ENCODE data around the gene HTRA1.

The HTRA1 gene

GRCh38 chr10:122509323-122509722 is 48.0 kb downstream of the HTRA1 start:
- H3K9me3 ChIP-seq (ENCODE audit: insufficient read depth, low read depth, low read length): no peaks in the 10 kb centered on the region
- no peak overlapping the region for H3K27ac ChIP-seq (ENCODE audit: low read depth, low read length)
- H3K4me1 ChIP-seq (ENCODE audit: insufficient read depth, low read length): no peaks in the 10 kb centered on the region
- no peaks in the 10 kb centered on the region for H3K36me3 ChIP-seq (ENCODE audit: insufficient read depth, low read length)
- H3K9ac ChIP-seq (ENCODE audit: low read depth, low read length): no peak overlapping the region
- no peak overlapping the region for H3K4me3 ChIP-seq (ENCODE audit: low read length)
- WGBS: 89% methylated on average over 11 of the region's 11 CpGs
- H3K27me3 ChIP-seq (ENCODE audit: insufficient read depth, low read length): no peaks in the 10 kb centered on the region

- WGBS: 89% methylated on average over 11 of the region's 11 CpGs
- Histone ChIP-seq H3K4me1 (ENCODE audit: insufficient read depth, low read length) (no peaks in the 10 kb centered on the region), H3K9ac (ENCODE audit: low read depth, low read length) (no peak overlapping the region), H3K4me3 (ENCODE audit: low read length) (no peak overlapping the region), H3K27me3 (ENCODE audit: insufficient read depth, low read length) (no peaks in the 10 kb centered on the region), H3K27ac (ENCODE audit: low read depth, low read length) (no peak overlapping the region), H3K36me3 (ENCODE audit: insufficient read depth, low read length) (no peaks in the 10 kb centered on the region), H3K9me3 (ENCODE audit: insufficient read depth, low read depth, low read length) (no peaks in the 10 kb centered on the region)
These were observed 49.0 kb downstream of the HTRA1 start for GRCh38 chr10:122510326-122510725.

DNA sequence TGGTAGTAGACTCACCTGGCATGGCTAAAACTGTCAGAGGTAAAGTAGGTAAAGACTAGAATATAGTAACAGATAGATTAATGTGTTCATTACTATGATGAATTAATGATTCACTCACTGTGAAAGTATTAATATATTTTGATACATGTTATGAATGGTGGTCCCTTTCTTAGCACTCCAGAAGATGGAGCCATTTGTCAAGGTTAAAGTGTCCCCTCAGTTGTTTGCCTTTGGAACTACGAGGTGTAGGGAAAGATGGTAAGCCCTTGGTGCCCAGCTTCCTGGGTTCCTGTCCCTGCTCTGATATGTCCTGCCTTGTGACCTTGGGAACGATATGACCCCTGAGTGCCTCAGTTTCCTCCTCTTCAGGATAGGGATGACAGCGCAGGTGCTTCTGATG is 49.4 kb downstream of the HTRA1 start:
- H3K36me3 ChIP-seq (ENCODE audit: insufficient read depth, low read length): no peaks in the 10 kb centered on the region
- no peaks in the 10 kb centered on the region for H3K27me3 ChIP-seq (ENCODE audit: insufficient read depth, low read length)
- no peak overlapping the region for H3K9ac ChIP-seq (ENCODE audit: low read depth, low read length)
- no peaks in the 10 kb centered on the region for H3K9me3 ChIP-seq (ENCODE audit: insufficient read depth, low read depth, low read length)
- 94% methylated on average over 3 of the region's 3 CpGs for WGBS
- H3K4me1 ChIP-seq (ENCODE audit: insufficient read depth, low read length): no peaks in the 10 kb centered on the region
- H3K4me3 ChIP-seq (ENCODE audit: low read length): no peak overlapping the region
- no peak overlapping the region for H3K27ac ChIP-seq (ENCODE audit: low read depth, low read length)

GRCh38 chr10:122513053-122513452 is 51.7 kb downstream of the HTRA1 start:
- no peak overlapping the region for H3K9ac ChIP-seq (ENCODE audit: low read depth, low read length)
- no peaks in the 10 kb centered on the region for H3K27me3 ChIP-seq (ENCODE audit: insufficient read depth, low read length)
- H3K4me3 ChIP-seq (ENCODE audit: low read length): no peak overlapping the region
- H3K27ac ChIP-seq (ENCODE audit: low read depth, low read length): no peak overlapping the region
- WGBS: 96% methylated on average over 4 of the region's 4 CpGs
- no peaks in the 10 kb centered on the region for H3K36me3 ChIP-seq (ENCODE audit: insufficient read depth, low read length)
- no peaks in the 10 kb centered on the region for H3K4me1 ChIP-seq (ENCODE audit: insufficient read depth, low read length)
- no peaks in the 10 kb centered on the region for H3K9me3 ChIP-seq (ENCODE audit: insufficient read depth, low read depth, low read length)

DNA sequence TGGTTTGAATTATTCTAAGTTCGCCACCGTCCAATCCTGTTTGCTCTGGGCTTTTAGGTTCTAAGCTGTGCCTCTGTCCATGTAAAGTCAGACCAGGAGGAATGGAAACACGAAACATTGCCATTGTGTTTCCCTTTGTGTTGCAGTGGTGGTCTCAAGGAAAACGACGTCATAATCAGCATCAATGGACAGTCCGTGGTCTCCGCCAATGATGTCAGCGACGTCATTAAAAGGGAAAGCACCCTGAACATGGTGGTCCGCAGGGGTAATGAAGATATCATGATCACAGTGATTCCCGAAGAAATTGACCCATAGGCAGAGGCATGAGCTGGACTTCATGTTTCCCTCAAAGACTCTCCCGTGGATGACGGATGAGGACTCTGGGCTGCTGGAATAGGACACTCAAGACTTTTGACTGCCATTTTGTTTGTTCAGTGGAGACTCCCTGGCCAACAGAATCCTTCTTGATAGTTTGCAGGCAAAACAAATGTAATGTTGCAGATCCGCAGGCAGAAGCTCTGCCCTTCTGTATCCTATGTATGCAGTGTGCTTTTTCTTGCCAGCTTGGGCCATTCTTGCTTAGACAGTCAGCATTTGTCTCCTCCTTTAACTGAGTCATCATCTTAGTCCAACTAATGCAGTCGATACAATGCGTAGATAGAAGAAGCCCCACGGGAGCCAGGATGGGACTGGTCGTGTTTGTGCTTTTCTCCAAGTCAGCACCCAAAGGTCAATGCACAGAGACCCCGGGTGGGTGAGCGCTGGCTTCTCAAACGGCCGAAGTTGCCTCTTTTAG is 52.9 kb downstream of the HTRA1 start:
- Histone ChIP-seq H3K4me1 (ENCODE audit: insufficient read depth, low read length) (no peaks in the 10 kb centered on the region), H3K4me3 (ENCODE audit: low read length) (no peak overlapping the region), H3K27me3 (ENCODE audit: insufficient read depth, low read length) (no peaks in the 10 kb centered on the region), H3K27ac (ENCODE audit: low read depth, low read length) (no peak overlapping the region), H3K9me3 (ENCODE audit: insufficient read depth, low read depth, low read length) (no peaks in the 10 kb centered on the region), H3K9ac (ENCODE audit: low read depth, low read length) (no peak overlapping the region), H3K36me3 (ENCODE audit: insufficient read depth, low read length) (no peaks in the 10 kb centered on the region)
- WGBS: 95% methylated on average over 22 of the region's 22 CpGs

- no peaks in the 10 kb centered on the region for H3K4me1 ChIP-seq (ENCODE audit: insufficient read depth, low read length)
- H3K9me3 ChIP-seq (ENCODE audit: insufficient read depth, low read depth, low read length): no peaks in the 10 kb centered on the region
- no peaks in the 10 kb centered on the region for H3K27me3 ChIP-seq (ENCODE audit: insufficient read depth, low read length)
- no peak overlapping the region for H3K27ac ChIP-seq (ENCODE audit: low read depth, low read length)
- H3K4me3 ChIP-seq (ENCODE audit: low read length): no peak overlapping the region
- no peak overlapping the region for H3K9ac ChIP-seq (ENCODE audit: low read depth, low read length)
- 94% methylated on average over 5 of the region's 5 CpGs for whole genome bisulfite sequencing
- H3K36me3 ChIP-seq (ENCODE audit: insufficient read depth, low read length): no peaks in the 10 kb centered on the region
These were observed 53.7 kb downstream of the HTRA1 start for GRCh38 chr10:122515022-122515424.

- no peak overlapping the region for H3K9ac ChIP-seq (ENCODE audit: low read depth, low read length)
- H3K9me3 ChIP-seq (ENCODE audit: insufficient read depth, low read depth, low read length): no peaks in the 10 kb centered on the region
- H3K4me1 ChIP-seq (ENCODE audit: insufficient read depth, low read length): no peaks in the 10 kb centered on the region
- no peaks in the 10 kb centered on the region for H3K27me3 ChIP-seq (ENCODE audit: insufficient read depth, low read length)
- H3K4me3 ChIP-seq (ENCODE audit: low read length): no peak overlapping the region
- no peak overlapping the region for H3K27ac ChIP-seq (ENCODE audit: low read depth, low read length)
- H3K36me3 ChIP-seq (ENCODE audit: insufficient read depth, low read length): no peaks in the 10 kb centered on the region
- 92% methylated on average over 16 of the region's 16 CpGs for WGBS
These were observed 54.4 kb downstream of the HTRA1 start for GRCh38 chr10:122515588-122516231.

- H3K27me3 ChIP-seq (ENCODE audit: insufficient read depth, low read length): no peaks in the 10 kb centered on the region
- no peak overlapping the region for H3K27ac ChIP-seq (ENCODE audit: low read depth, low read length)
- H3K9ac ChIP-seq (ENCODE audit: low read depth, low read length): no peak overlapping the region
- no peaks in the 10 kb centered on the region for H3K36me3 ChIP-seq (ENCODE audit: insufficient read depth, low read length)
- no peak overlapping the region for H3K4me3 ChIP-seq (ENCODE audit: low read length)
- WGBS: 90% methylated on average over 4 of the region's 4 CpGs
- no peaks in the 10 kb centered on the region for H3K4me1 ChIP-seq (ENCODE audit: insufficient read depth, low read length)
- no peaks in the 10 kb centered on the region for H3K9me3 ChIP-seq (ENCODE audit: insufficient read depth, low read depth, low read length)
These were observed 55.4 kb downstream of the HTRA1 start for GRCh38 chr10:122516734-122517133.

DNA sequence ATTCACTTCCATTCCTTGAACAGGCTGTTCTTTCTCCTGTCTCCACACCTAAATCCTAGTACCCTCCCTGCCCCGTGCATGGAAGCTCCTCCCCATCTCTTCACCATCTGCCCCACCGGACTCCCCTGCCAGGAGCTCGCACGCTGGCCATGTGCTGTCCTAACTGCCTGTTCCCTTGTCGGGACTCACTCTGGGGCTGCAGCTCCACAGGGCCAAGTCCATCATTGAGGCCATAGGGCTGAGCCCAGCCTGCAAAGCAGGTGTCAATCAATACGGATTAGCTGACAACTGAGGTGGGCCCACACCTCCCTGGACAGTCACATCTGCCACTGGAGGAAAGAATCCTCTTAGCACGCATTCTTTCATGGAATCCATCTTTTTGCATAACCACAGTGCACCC is 57.8 kb downstream of the HTRA1 start:
- no peaks in the 10 kb centered on the region for H3K27me3 ChIP-seq (ENCODE audit: insufficient read depth, low read length)
- 91% methylated on average over 7 of the region's 7 CpGs for WGBS
- no peak overlapping the region for H3K9ac ChIP-seq (ENCODE audit: low read depth, low read length)
- H3K4me3 ChIP-seq (ENCODE audit: low read length): no peak overlapping the region
- H3K4me1 ChIP-seq (ENCODE audit: insufficient read depth, low read length): no peaks in the 10 kb centered on the region
- no peak overlapping the region for H3K27ac ChIP-seq (ENCODE audit: low read depth, low read length)
- H3K36me3 ChIP-seq (ENCODE audit: insufficient read depth, low read length): no peaks in the 10 kb centered on the region
- H3K9me3 ChIP-seq (ENCODE audit: insufficient read depth, low read depth, low read length): no peaks in the 10 kb centered on the region

- H3K4me1 ChIP-seq (ENCODE audit: insufficient read depth, low read length): no peaks in the 10 kb centered on the region
- H3K4me3 ChIP-seq (ENCODE audit: low read length): no peak overlapping the region
- no peaks in the 10 kb centered on the region for H3K9me3 ChIP-seq (ENCODE audit: insufficient read depth, low read depth, low read length)
- 95% methylated on average over 15 of the region's 15 CpGs for WGBS
- no peak overlapping the region for H3K27ac ChIP-seq (ENCODE audit: low read depth, low read length)
- H3K9ac ChIP-seq (ENCODE audit: low read depth, low read length): no peak overlapping the region
- H3K36me3 ChIP-seq (ENCODE audit: insufficient read depth, low read length): no peaks in the 10 kb centered on the region
- no peaks in the 10 kb centered on the region for H3K27me3 ChIP-seq (ENCODE audit: insufficient read depth, low read length)
These were observed 58.5 kb downstream of the HTRA1 start for GRCh38 chr10:122519873-122520272.

DNA sequence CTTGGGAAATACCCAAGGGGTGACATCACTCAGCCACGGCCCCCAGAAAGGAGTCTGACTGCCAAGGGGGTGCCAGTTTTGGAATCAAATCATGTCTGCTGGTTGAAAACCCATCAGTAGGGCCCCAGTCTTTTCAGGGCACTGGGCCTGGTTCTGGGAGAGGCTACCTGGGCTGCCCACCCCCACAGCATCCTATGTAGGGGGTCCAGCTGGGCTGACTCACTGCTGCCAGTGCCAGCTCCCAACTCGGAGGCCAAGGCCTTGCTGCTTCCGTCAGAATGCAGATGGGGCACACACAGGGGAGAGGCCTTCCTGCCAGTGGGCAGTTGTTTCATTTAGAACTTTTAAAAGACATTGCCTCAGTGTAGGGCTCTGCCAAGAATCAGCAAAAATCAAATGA is 59.7 kb downstream of the HTRA1 start:
- Histone ChIP-seq H3K9me3 (ENCODE audit: insufficient read depth, low read depth, low read length) (no peaks in the 10 kb centered on the region), H3K4me1 (ENCODE audit: insufficient read depth, low read length) (no peaks in the 10 kb centered on the region), H3K27ac (ENCODE audit: low read depth, low read length) (no peak overlapping the region), H3K9ac (ENCODE audit: low read depth, low read length) (no peak overlapping the region), H3K4me3 (ENCODE audit: low read length) (no peak overlapping the region), H3K27me3 (ENCODE audit: insufficient read depth, low read length) (no peaks in the 10 kb centered on the region), H3K36me3 (ENCODE audit: insufficient read depth, low read length) (no peaks in the 10 kb centered on the region)
- 83% methylated on average over 3 of the region's 3 CpGs for WGBS
